ENCODE data around the gene CREB3L1.
"Not testable (repeated sequence)": the region's sequence is repeated elsewhere in the genome, so short reads cannot be mapped to it uniquely, and the experiment has no call there.

The CREB3L1 gene

DNA sequence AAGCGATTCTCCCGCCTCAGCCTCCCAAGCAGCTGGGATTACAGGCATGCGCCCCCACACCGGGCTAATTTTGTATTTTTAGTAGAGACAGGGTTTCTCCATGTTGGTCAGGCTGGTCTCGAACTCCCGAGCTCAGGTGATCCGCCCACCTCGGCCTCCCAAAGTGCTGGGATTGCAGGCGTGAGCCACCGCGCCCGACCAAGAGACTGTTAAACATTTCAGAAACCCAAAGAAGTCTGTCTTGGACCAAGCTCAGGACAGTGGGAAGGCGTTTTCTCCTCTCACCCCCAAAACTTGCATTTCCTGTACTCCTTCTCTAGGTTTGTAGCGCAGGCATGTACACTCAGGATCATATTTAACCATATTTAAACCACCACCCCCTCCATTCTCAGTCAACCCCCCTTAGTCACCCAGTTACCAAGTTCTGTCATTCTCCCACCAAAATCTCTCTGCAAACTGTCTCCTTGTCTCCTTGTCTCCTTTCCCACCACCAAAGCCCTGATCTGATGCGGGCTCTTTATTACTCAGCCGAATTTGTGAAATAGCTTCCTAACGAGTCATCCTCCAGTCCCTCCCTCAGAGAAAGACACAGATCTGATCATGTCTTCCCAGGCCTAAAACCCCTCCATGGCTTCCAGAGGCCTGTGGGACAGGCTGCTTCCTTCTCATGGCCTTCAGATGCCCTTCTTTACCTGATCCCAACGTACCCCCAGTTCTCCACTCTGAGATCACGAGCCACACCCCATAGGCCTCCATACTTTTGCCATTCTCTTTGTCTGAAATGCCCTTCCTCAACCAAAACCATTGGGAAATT, 29.0 kb upstream of the CREB3L1 start:
- no peak for DNase-seq (ENCODE audit: low read depth)

DNA sequence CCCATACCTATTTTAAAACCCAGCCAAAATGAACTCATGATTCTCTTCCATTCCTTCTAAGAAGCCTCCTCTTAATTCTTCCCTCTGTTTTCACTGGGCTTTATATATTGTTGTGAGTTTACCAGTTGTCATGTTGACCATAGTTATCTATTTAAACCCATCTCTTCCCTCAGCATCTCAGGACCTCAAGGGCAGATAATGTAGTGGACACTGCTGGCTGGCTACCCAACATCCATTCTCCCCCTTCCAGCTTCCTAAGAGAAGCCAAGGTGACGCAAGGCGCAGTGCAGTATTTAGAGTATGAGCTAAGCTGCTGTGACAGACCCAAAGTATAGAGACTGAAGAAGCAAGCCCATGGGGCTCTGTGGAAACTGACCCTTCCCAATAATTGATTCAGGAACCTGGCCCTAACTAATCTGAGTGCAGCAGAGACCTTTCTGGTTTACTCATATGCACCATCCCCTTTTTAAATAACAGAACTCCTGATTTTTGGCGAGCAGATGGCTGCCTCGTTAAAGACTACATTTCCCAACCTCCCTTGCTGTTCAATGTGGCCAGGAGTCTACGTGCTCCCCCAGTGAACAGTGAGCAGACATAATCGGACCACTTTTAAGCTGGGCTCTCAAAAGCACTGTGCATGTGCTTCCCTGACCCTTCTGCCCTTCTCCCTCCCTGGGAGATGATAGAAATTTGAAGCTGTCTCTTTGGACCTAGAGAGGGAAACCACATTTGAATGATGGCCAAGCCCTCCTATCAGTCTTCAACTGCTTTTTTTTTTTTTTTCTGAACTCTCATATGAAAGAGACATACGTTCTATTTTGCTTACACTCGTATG, 28.1 kb upstream of the CREB3L1 start:
- no peak for DNase-seq (ENCODE audit: low read depth)

DNA sequence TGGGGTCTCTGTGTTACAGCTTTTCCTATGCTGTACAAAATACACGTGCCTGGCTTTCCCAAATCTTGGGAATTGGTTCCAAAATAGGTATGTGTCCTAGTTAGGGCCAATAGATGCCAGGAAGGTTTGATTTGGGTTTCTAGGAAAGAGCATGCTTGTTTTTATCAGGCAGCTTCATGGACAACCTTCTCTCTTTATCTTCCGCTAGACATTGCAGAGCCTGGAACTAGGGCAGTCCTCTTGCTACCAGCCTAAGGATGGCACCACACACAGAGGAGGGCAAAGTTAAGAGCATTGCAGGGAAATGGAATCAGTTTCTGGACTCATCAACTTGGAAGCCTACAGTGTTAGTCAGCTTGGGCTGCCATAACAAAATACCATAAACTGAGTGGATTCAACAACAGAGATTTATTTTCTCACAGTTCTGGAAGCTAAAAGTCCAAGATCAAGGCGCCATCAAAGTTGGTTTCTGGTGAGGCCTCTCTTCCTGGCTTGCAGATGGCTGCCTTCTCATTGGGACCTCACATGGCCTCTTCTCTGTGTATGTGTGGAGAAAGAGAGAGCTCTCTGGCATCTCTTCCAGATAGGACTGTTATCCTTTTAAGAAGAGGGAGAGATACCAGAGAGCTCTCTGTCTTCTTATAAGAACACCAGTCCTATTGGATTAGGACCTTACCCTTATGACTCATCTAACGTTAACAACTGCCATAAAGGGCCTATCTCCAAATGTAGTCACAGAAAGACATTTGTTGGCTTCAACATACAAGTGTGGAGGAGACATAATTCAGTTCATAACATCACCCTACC, 27.3 kb upstream of the CREB3L1 start:
- DNase-seq (ENCODE audit: low read depth) = no peak

DNA sequence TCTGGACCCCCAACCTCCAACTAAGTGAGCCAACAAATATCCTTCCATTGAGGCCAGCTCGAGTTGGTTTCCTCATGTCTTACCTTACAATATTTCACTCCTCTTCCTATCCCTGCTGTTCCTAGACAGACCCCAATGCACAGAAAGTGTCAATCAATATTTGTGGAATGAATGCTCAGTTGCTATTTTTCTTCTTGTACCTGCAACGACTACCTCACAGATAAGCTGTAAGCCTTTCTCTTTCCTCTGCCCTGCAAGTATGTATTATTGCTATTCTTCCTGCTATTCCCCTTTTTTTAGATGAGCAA, 26.8 kb upstream of the CREB3L1 start:
- no peak for DNase-seq (ENCODE audit: low read depth)

DNA sequence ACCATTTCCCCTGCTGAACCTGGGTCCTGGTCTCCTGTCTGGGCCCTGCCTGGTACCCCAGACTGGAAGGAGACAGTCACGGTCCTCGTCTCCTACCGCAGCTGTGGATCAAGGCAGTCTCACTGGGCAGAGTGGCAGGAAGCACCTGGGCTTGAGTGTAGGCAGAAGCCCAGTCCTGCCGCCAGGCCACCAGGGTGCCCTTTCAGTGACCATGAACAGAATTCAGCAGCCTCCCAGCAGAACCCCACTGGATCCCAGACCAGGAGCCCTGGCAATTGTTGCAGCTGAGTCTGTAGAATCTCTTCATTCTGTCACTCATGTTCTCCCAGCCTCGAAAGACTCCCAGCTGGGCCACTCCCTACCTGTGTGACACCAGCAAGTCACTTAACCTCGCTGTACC, 25.5 kb upstream of the CREB3L1 start:
- DNase-seq (ENCODE audit: low read depth) = no peak

DNA sequence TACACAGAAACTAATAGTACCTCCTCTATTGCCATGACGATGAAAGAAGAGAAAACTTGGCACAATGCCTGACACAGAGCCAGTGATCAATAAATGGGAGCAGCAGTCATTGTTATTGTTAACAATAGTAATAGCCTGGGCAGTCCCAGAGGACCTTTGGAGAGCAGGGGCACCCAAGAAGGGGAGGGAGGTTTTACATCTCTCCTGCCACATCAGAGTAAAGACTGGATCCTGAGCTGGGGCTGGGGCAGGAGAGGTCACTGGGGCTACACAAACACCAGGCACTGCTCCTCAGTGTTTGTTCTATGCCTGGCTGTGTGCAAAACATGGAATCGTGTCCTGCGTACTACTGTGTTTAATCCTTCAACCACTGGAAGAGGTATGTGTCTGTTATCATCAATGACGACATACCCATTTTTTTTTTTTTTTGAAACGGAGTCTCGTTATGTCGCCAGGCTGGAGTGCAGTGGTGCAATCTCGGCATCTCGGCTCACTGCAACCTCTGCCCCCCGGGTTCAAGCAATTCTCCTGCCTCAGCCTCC, 25.0 kb upstream of the CREB3L1 start:
- DNase-seq (ENCODE audit: low read depth) = no peak

DNA sequence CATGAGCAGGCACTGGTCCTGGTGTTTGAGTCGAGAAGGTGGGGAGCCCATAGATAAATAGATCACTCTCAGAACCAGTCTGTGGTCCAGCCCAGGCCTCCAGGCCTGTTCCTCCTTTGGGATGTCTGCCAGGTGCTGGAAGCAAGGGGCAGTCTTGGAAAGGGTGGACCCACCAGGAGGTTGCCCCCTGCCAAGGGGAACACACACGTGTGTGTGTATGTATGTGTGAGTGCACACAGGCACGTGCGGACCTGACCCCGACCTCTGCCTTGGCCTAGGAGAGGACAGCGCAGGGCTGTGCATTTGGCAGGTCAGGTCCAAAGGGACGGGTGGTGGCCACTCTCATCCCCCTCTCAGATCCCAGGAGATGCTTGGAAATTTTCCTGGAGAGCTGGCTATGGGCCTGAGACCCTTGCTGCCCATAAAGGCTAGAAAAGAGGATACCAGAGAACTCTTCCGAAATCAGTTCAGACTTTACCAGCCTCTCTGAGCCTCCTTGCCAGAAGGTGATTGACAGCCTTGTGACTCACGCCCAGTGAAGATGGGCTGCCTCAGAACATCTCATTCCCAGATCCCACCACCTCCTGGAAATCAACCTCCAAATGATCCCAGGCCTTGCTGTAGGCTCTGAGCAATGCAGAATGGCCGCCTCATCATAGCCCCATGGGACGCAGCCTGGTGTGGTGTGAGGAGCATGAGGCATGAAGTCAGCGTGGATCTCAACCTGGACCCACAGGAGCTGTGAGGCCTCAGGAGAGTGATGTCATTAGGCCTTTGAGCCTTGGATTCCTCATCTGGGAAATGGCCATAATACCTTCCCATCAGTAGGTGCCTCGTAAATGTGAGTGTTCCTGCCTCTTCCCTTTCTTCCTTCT, 24.0 kb upstream of the CREB3L1 start:
- DNase-seq (ENCODE audit: low read depth) = no peak

DNA sequence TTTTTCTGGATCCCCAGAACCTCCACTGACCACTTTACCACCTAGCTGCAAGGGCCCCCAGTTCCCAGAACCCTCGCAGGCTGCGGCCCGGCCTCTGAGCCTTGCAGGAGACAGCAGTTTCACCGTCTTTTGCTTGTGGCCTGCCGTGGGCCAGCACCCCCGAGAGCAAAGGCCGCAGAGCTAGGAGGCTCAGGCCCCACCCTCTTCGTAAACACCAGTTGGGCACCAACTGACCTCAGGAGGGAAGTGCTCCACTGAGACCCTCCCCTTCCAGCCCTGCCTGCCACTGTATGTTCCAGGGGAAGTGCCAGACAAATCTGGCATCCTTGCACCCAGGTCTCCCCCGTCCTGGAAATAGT, 23.4 kb upstream of the CREB3L1 start:
- no peak for DNase-seq (ENCODE audit: low read depth)

DNA sequence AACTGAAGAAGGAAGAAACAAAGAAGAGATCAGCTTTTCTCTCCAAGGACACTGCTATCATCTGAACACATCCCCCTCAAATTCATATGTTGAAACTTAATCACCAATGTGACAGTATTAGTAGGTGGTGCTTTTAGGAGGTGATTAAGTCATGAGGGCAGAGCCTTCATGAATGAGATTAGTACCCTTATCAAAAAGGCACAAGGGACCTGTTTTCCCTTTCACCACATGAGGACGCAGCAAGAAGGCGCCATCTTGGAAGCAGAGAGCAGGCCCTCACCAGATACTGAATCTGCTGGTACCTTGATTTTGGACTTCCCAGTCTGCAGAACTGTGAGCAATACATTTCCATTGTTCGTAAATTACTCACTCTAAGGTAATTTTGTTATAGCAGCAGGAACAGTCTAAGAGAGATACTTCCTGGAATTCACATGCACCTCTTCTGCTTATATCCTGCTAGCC, 20.9 kb upstream of the CREB3L1 start:
- DNase-seq (ENCODE audit: low read depth) = no peak

DNA sequence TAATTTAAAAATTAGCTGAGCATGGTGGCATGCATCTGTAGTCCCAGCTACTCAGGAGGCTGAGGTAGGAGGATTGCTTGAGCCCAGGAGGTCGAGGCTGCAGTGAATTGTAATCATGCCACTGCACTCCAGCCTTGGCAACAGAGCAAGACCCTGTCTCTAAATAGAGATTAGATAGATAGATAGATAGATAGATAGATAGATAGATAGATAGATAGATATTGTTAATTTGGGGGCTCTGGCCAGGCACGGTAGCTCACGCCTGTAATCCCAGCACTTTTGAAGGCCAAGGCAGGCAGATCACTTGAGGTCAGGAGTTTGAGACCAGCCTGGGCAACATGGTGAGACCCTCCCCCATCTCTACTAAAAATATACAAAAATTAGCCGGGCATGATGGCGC, 18.1 kb upstream of the CREB3L1 start:
- not testable (repeated sequence) for DNase-seq (ENCODE audit: low read depth)

DNA sequence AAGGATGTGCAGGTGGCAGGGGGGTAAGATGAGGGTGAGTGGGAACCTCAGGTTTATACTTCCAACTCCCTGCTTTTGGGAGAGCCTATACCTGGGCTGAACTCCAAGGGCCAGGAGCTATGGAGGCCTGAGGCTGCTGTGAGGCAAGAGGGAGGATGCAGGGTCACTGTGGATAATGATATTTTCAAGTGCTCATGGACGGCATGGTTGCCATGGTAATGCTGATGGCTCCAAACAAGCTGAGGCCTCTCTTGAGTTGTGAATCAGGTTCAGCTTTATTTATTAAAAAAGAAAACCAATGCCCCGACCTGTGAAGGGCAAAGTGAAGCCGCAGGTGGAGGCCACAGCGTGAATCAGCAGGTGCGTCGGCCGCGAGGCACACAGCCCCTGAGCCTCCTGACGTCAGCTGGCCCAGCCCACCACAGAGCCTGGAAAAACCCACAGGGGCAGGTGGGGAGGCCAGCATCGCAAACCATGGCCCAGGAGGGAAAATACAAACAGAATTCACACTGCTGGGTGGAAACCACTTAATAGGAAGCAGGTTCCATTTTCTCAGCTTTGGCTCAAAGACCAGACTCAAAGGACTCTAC, 17.4 kb upstream of the CREB3L1 start:
- DNase-seq (ENCODE audit: low read depth) = no peak

DNA sequence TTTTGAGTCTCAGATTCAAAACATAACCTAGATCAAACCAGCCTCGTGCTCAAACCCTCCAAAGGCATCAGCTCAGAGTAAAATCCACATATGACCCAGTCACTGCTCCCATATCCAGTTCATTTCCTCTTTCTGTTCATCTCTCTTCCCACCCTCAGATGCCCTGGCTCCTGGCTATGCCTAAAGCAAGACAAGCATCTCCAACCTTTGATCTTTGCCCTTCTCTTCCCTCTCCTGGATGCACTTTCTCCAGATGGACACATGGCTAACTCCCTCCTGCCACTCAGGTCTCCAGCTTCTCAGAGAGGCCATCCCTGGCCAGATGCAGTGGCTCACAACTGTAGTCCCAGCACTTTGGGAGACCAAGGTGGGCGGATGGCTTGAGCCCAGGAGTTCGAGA, 14.3 kb upstream of the CREB3L1 start:
- DNase-seq (ENCODE audit: low read depth) = no peak

DNA sequence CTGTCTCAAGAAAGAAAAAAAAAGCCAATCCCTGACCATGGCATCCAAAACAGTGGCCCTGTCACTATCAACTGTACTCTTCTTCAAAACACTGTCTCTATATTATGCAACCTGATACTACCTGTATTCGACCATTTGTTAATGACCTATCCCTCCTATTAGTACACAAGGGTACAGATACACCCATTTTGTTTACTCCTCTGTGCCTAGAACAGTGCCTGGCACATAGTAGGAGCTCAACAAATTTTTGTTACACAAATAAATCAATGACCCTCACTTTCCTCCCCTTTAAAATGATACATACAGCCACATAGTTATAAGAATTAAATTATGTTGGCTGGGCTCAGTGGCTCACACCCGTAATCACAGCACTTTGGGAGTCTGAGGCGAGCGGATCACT, 13.4 kb upstream of the CREB3L1 start:
- DNase-seq (ENCODE audit: low read depth) = no peak

DNA sequence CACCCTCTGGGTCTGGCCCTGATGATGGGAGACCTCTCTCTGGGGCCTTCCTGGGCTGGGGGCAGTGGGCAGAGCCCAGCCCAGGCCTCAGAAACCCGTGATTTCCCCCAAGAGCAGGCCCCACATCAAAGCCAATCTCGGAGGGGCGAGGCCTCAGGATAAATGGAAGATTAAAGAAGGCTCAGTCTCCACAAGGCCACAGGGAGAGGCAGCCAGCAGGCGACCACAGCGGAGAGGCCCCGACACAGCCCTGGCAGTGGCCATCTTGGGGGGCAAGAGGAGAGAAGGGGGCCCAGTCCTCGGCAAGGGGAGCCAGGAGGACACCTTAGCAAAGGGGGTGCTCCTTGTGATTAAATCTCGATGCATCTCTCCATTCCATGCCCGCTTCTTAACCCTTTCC, 12.5 kb upstream of the CREB3L1 start:
- no peak for DNase-seq (ENCODE audit: low read depth)

DNA sequence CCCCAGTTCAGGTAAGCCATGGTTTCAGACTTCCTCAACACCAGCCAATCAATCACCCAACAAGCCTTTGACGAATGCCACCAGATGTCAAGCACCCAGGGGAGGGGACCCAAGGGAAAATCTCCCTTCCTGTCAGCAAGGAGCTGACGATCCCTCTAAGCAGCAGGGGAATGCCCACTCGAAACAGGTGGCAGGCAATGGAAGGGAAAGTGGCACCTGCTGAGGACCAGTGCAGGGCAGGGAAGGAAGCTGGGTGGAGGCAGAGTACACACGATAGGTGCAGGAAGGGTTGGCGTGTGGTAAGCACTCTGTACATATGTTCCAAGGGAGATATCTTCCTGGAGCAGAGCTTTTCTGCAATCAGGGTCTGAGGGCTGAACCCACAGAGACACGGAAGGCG, 11.7 kb upstream of the CREB3L1 start:
- no peak for DNase-seq (ENCODE audit: low read depth)

DNA sequence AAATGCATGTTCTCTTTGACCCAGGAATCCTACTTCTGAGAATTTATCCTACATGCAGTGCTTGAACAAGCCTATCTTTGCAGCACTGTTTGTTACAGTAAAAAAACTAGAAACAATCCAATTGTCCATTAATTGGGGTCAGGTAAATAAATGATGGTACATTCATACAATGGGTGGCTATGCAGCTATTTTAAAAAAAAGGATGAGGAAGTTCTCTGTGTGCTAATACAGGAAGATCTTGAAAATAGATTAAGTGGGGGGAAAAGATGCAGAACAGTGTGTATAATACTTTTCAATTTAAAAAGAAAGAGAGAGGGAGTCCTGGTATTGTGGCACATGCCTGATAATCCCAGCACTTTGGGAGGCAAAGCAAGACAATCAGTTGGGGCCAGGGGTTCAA, 9.5 kb upstream of the CREB3L1 start:
- DNase-seq (ENCODE audit: low read depth) = no peak

DNA sequence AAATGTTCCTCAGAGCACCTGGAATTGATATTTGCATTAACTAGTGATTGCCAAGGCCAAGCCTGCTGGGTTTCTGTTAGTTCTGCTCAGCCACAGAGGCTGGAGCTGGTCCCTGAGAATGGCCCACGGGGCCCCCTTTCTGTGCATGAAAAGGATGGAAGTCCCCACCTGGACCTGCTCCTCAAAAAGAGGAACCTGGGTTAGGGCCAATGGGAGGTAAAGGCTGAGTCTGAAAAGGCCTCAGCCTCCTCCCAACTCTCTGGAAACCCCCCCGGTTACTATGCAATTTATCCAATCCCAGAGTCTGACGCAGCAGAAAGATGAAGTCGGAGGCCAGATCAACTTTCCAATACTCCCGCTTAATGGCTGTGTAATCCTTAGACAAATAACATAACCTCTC, 6.8 kb upstream of the CREB3L1 start:
- DNase-seq (ENCODE audit: low read depth) = no peak

DNA sequence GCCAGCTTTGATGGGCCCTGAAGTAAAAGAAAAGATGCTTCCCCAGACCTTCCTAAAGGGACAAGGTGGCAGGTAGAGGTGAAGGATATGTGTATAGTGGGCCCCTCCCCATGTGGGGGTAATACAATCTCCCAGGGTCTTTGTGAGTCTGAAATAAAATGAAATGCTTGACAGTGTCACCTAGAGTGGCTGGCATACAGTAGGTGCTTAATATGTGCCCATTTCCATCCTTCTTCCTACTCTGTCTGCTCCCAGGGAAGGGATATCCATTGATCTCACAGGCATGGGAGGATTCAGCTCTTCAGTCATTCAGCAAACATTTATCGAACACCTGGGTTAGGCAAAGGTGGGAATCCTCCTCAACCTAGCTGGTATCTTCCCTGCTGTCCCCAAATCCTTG, 6.1 kb upstream of the CREB3L1 start:
- DNase-seq (ENCODE audit: low read depth) = no peak

DNA sequence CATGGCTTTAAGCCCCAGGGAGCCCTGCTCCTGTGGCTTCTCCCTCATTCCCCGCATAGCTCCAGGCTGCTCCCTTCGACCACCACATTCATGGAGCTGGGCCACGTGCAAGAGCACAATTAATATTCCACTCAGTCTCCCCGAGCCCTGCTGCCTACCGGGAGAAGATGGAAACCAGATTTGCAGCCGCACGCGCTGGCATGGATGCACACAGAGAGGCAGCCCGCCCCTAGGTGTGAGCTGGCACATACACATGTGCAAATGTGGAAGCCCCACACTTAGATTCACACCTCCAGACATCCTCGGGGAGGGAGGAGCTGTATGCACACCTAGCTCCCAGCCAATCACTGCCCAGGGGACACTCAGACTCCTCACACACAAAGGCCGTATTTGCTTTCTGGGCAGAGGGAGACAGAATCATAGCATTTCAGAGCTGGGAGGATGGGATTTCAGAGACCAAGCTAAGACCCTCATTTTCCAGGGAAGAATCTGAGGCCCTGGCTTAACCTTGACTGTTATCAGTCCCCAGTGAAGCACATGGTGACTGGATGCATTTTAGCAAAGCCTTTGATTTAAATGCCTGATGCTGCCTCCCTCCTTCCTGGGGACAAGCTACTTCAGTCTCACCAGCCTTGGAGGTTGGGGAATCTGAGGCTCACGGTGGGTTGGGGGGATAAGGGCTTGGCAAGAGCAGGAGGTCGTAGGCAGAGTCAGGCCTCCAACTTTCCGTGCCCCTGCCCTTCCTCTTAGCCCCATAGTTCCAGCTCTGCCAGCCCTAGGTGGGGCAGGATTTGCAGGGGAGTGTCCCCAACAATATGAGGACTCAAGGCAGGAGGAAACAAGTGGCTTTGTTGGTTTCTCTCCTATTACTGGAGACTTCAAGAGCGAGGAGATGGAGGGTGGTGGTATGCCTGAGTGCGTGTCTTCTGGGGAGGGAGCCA, 5.3 kb upstream of the CREB3L1 start:
- no peak for DNase-seq (ENCODE audit: low read depth)

DNA sequence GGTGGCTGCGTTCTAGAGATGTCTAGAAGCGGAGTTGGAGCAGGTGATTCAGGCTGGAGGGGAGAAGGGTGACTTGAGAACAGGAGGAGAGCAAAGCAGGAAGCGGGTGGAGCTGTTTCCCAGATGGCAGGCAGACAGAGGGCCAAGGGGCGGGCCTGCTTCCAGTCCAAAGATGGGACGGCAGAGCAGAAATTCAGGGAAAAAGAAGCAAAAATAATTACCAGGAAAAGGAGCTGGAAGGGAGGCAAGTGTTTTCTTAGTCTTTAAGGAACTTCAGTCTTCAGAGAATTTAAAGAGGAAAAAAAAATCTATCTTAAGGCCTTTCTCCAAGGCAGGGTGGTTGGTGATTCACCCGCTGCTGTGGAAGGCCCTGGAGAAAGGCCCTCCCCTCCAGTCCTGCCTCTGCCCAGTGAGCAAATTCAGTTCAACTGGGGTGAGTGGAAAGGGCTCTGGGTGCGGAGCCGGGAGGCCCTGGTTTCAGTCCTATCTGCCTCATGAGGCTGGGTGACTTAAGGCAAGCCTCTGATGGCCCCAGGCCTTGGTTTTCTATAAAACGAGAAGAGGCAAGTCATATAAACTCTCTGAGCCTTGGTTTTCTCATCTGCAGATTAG, 4.5 kb upstream of the CREB3L1 start:
- DNase-seq (ENCODE audit: low read depth) = no peak

Measured in activated T-cell treated with anti-CD3 and anti-CD28 coated beads for 1 hour (primary cell).